ENCODE data around the gene SUMF1.
A peak's percentile ranks its signal among the peaks of the same experiment; 100 is the strongest.

The SUMF1 gene

GRCh38 chr3:4410606-4411005 lies 56.5 kb downstream of the SUMF1 start:
- H3K4me3 ChIP-seq (replicated peaks in 1 of 2; ENCODE audit: low read depth in 2 of 2, low read length in 2 of 2) = no peak overlapping the region
- TF ChIP-seq, protein P1, sequence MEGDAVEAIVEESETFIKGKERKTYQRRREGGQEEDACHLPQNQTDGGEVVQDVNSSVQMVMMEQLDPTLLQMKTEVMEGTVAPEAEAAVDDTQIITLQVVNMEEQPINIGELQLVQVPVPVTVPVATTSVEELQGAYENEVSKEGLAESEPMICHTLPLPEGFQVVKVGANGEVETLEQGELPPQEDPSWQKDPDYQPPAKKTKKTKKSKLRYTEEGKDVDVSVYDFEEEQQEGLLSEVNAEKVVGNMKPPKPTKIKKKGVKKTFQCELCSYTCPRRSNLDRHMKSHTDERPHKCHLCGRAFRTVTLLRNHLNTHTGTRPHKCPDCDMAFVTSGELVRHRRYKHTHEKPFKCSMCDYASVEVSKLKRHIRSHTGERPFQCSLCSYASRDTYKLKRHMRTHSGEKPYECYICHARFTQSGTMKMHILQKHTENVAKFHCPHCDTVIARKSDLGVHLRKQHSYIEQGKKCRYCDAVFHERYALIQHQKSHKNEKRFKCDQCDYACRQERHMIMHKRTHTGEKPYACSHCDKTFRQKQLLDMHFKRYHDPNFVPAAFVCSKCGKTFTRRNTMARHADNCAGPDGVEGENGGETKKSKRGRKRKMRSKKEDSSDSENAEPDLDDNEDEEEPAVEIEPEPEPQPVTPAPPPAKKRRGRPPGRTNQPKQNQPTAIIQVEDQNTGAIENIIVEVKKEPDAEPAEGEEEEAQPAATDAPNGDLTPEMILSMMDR (IDR thresholded peaks at IDR 0.05; ENCODE audit: low read depth, low read length) = no peak

DNA sequence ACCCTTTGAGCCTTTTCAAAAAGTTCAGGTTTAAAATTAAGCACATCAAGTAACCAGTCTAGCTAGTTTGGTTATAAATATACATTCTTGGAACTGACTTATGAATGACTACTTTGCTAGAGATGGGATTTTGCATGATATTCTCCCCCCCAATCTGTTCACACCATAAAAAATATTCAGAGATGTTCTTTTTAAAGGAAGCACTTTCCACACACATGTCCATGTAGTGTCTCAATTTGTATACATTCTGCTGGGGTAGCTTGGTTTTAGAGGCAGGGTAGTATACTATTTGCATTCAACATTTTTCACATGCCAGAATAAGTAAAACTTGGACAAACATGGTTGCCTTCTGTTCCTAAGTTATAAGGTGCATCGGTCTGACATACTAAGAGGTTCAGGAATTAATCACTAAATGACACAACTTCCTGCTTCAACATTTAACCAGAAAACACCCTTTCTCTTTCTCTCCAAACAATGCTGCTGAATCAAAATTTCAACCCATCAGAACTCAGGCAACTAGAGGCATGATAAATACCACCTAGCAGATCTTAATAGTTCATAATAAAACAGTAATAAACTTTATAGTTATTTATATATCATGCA lies 57.0 kb downstream of the SUMF1 start:
- DNase-seq (ENCODE audit: low read depth in 2 of 2) = peak in 1 of 2 donors; percentile 49
- no peak overlapping the region for H3K4me3 ChIP-seq (replicated peaks in 1 of 2; ENCODE audit: low read depth in 2 of 2, low read length in 2 of 2)
- TF ChIP-seq, protein P1 (IDR thresholded peaks at IDR 0.05; ENCODE audit: low read depth, low read length) = no peak

More at GRCh38 chr3:4410606-4411005, 56.5 kb downstream of the SUMF1 start:
- no peak for DNase-seq (ENCODE audit: low read depth in 2 of 2)

DNA sequence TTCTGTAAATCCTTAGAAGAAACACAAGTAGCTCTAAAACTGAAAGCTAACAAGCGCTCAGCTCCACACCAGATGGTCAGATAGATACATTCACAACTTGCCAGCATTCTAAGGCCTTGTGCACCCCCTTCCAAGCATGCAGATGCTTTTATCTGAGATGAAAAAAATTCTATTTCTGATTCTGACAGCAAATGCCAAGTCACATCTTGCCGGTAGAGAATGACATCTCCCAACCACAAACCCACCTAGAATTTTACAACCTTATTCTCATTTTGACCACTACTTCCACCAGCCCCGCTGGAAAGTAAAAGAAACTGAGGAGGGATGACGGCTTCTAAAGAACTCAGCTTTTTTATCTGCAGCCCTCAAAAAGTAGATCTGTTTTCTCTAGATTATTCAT lies 57.7 kb downstream of the SUMF1 start:
- DNase-seq (ENCODE audit: low read depth in 2 of 2) = no peak
- no peak overlapping the region for H3K4me3 ChIP-seq (replicated peaks in 1 of 2; ENCODE audit: low read depth in 2 of 2, low read length in 2 of 2)
- TF ChIP-seq, protein P1 (IDR thresholded peaks at IDR 0.05; ENCODE audit: low read depth, low read length) = no peak

DNA sequence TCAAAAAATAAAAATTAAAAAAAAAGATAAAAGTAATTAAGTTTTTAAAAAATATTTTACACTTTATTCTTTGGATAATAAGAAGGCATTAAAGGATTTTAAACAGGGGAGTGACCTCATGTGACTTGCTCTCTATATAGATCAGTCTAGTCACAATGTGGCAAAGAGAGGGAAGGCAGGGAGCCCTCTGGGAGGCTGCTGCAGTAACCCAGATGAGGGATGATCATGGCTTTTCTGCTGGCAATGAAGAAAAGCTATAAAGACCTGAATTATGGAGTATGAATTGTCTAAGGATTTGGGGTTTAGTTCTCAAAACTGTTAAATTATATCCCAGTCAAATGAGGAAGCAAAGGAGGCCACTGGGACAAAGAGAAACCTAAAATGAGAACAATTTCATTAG lies 58.1 kb downstream of the SUMF1 start:
- TF ChIP-seq, protein P1 (IDR thresholded peaks at IDR 0.05; ENCODE audit: low read depth, low read length) = no peak
- no peak for DNase-seq (ENCODE audit: low read depth in 2 of 2)
- H3K4me3 ChIP-seq (replicated peaks in 1 of 2; ENCODE audit: low read depth in 2 of 2, low read length in 2 of 2) = no peak overlapping the region

DNA sequence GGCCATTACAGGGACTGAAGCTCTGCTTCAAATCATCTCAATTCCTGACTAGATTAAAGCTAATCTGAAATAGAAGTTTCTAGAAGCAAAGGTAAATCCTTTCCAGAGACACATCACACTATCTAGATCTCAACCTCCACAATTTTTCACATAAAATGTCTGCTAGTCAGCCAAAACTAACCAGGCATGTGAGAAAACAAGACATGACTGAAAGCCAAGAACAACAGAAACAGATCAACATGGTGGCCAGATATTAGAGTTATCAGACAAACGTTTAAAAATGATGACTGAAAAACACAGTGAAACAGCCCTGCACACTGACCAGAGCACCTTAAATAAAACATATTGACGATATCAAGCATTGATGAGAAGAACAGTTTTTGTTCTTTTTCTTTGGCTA lies 59.1 kb downstream of the SUMF1 start:
- no peak for DNase-seq (ENCODE audit: low read depth in 2 of 2)
- TF ChIP-seq, protein P1 (IDR thresholded peaks at IDR 0.05; ENCODE audit: low read depth, low read length) = no peak
- no peak overlapping the region for H3K4me3 ChIP-seq (replicated peaks in 1 of 2; ENCODE audit: low read depth in 2 of 2, low read length in 2 of 2)

DNA sequence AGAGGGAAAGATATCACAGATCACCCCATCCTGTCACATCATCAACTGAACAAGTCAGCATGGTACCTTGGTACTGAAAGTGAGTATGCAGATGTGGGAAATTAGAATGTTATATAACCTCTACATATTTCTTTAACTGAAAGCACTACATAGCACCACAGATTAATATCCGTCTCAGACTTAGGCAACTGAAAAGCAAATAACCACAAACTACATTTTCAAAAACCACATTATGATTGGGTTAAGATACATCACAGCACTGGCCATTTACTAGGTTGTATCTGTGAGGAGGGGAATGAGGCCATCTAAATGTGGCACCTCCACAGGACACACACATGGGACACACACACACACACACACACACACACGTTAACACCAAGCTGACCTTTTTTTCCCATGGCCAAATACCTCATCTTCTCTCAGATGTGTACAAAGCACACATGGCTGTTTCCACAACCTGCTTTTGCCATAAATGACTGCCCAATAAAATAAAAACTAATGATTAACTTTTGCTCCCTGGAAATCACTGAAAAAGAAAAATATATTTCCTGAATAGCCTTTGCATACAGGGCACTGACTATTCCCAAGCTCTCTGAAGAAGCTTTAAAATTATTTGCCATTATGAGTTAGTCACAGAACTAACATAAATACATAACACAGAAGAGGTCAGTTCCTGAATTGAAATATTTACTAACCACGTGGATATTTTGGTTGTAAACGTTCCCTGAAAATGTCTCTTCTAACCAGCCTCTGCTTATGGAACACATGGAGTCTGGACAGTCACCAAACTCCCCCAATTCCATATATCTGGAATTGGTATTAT lies 60.1 kb downstream of the SUMF1 start:
- DNase-seq (ENCODE audit: low read depth in 2 of 2) = no peak
- TF ChIP-seq, protein P1 (IDR thresholded peaks at IDR 0.05; ENCODE audit: low read depth, low read length) = no peak
- no peak overlapping the region for H3K4me3 ChIP-seq (replicated peaks in 1 of 2; ENCODE audit: low read depth in 2 of 2, low read length in 2 of 2)
